A549 treated with Mapracorat at 1 μM for 4 hours (cell line): ENCODE results near the gene F2RL2. TPM values are rescaled to one million over a fixed set of nuclear protein-coding genes. Genes with fewer than 3 reads are reported as not detected.

Experiments used
- total RNA-seq: library from RNA; stranded (reverse); fragments of 200-300 nt; extraction: Qiagen RNA extraction; gene quantifications from 5 replicates; pipeline ENCODE4 v1.2.3, GENCODE V29; 2022

Gene F2RL2
- 2.8 to 4.1 TPM (median 3.1 TPM) in 5 replicates for total RNA-seq

GRCh38 chr5:76622973-76623596, at the start of gene F2RL2:
Gene F2RL2 (minus strand): TSS chr5:76623403. CDS start chr5:76623230, 173 bp downstream.

Other genes starting within 250 kb of the F2RL2 start
- gene IQGAP2, start 220.1 kb downstream of the F2RL2 start, total RNA-seq = 1.2 to 2.4 TPM (median 1.8 TPM) in 5 replicates
- 38.2 to 57.1 TPM (median 52.3 TPM) in 5 replicates for gene F2R, start 92.7 kb upstream of the F2RL2 start, total RNA-seq
- 237 to 269 TPM (median 265 TPM) in 5 replicates for gene F2RL1, start 195.6 kb upstream of the F2RL2 start, total RNA-seq
- gene S100Z, start 226.6 kb upstream of the F2RL2 start, total RNA-seq = not detected in 5 replicates